NB4 (cell line): ENCODE measurements around the gene DGKD.

ENCODE experiments used
- POLR2A ChIP-seq: IDR thresholded peaks from 2 replicates; pipeline ENCODE4 v1.6.1; 2011; ENCODE audit warnings: mild to moderate bottlenecking; ENCODE audit not compliant: insufficient read length; ENCODE audit errors: extremely low read depth
- TF ChIP-seq, protein P1 (sequence below): IDR thresholded peaks from one replicate; pipeline ENCODE4 v1.5.1; 2012; ENCODE audit warnings: low read depth, low read length
- TF ChIP-seq, protein P2 (sequence below): IDR thresholded peaks from 2 replicates; pipeline ENCODE4 v1.6.1; 2011; ENCODE audit warnings: low read depth, low read length

DNA sequence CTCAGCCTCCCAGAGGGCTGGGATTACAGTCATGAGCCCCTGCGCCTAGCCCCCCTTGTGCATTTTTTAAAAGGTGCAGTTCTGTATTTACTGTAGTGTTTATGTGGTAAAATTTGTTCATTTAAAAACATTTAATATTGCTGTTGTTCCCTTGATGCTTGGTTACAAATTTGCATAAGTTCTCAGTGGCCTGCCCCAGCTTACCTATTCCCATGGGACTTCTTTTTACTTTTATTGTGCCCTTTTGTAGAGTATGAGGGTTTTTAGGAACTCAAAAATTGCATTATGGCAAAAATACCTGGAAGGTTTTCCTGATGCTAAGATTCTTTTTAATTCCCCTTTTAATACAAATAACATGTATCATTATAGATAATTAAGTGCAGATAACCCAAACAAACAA is 63.0 kb downstream of the DGKD start:
- no peak for TF ChIP-seq POLR2A
- TF ChIP-seq, protein P1, sequence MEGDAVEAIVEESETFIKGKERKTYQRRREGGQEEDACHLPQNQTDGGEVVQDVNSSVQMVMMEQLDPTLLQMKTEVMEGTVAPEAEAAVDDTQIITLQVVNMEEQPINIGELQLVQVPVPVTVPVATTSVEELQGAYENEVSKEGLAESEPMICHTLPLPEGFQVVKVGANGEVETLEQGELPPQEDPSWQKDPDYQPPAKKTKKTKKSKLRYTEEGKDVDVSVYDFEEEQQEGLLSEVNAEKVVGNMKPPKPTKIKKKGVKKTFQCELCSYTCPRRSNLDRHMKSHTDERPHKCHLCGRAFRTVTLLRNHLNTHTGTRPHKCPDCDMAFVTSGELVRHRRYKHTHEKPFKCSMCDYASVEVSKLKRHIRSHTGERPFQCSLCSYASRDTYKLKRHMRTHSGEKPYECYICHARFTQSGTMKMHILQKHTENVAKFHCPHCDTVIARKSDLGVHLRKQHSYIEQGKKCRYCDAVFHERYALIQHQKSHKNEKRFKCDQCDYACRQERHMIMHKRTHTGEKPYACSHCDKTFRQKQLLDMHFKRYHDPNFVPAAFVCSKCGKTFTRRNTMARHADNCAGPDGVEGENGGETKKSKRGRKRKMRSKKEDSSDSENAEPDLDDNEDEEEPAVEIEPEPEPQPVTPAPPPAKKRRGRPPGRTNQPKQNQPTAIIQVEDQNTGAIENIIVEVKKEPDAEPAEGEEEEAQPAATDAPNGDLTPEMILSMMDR: no peak
- TF ChIP-seq, protein P2, sequence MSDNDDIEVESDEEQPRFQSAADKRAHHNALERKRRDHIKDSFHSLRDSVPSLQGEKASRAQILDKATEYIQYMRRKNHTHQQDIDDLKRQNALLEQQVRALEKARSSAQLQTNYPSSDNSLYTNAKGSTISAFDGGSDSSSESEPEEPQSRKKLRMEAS: no peak
